ENCODE results near the gene TMEM126A.

The TMEM126A gene

GRCh38 chr11:85680897-85681296 lies 33.1 kb downstream of the TMEM126A start:
- Histone ChIP-seq H3K27me3 (ENCODE audit: control insufficient read depth, insufficient read depth, low read length) (peaks cover 3% of the 10 kb centered on the region), H3K36me3 (ENCODE audit: control insufficient read depth, insufficient read depth, low read length) (no peaks in the 10 kb centered on the region), H3K4me3 (ENCODE audit: low read depth, low read length) (no peak overlapping the region), H3K4me1 (ENCODE audit: control insufficient read depth, insufficient read depth, low read length) (peaks cover 3% of the 10 kb centered on the region), H3K9me3 (ENCODE audit: control insufficient read depth, insufficient read depth, low read length) (no peaks in the 10 kb centered on the region), H3K9ac (ENCODE audit: low read depth, low read length) (no peak overlapping the region)

- Histone ChIP-seq H3K36me3 (ENCODE audit: control insufficient read depth, insufficient read depth, low read length) (no peaks in the 10 kb centered on the region), H3K9ac (ENCODE audit: low read depth, low read length) (no peak overlapping the region)
Observed at GRCh38 chr11:85682330-85683305, 34.9 kb downstream of the TMEM126A start.

GRCh38 chr11:85685125-85685819 lies 37.5 kb downstream of the TMEM126A start:
- Histone ChIP-seq H3K36me3 (ENCODE audit: control insufficient read depth, insufficient read depth, low read length) (no peaks in the 10 kb centered on the region), H3K9ac (ENCODE audit: low read depth, low read length) (no peak overlapping the region), H3K4me3 (ENCODE audit: low read depth, low read length) (no peak overlapping the region), H3K9me3 (ENCODE audit: control insufficient read depth, insufficient read depth, low read length) (no peaks in the 10 kb centered on the region), H3K27me3 (ENCODE audit: control insufficient read depth, insufficient read depth, low read length) (no peaks in the 10 kb centered on the region), H3K4me1 (ENCODE audit: control insufficient read depth, insufficient read depth, low read length) (no peaks in the 10 kb centered on the region)

More at GRCh38 chr11:85682330-85683305, 34.9 kb downstream of the TMEM126A start:
- Histone ChIP-seq H3K9me3 (ENCODE audit: control insufficient read depth, insufficient read depth, low read length) (no peaks in the 10 kb centered on the region), H3K4me3 (ENCODE audit: low read depth, low read length) (no peak overlapping the region), H3K4me1 (ENCODE audit: control insufficient read depth, insufficient read depth, low read length) (peaks cover 3% of the 10 kb centered on the region), H3K27me3 (ENCODE audit: control insufficient read depth, insufficient read depth, low read length) (peaks cover 3% of the 10 kb centered on the region)

- Histone ChIP-seq H3K36me3 (ENCODE audit: control insufficient read depth, insufficient read depth, low read length) (no peaks in the 10 kb centered on the region), H3K9me3 (ENCODE audit: control insufficient read depth, insufficient read depth, low read length) (no peaks in the 10 kb centered on the region), H3K27me3 (ENCODE audit: control insufficient read depth, insufficient read depth, low read length) (no peaks in the 10 kb centered on the region), H3K4me1 (ENCODE audit: control insufficient read depth, insufficient read depth, low read length) (no peaks in the 10 kb centered on the region), H3K4me3 (ENCODE audit: low read depth, low read length) (no peak within 1 kb of the TSS), H3K9ac (ENCODE audit: low read depth, low read length) (no peak within 1 kb of the TSS)
Observed at GRCh38 chr11:85685820-85686459, 38.2 kb downstream of the TMEM126A start, which contains the start of gene CCDC89. Gene CCDC89 (minus strand): TSS chr11:85686195. CDS start chr11:85686130, 65 bp downstream.

GRCh38 chr11:85694385-85694980 lies 46.7 kb downstream of the TMEM126A start:
- Histone ChIP-seq H3K9me3 (ENCODE audit: control insufficient read depth, insufficient read depth, low read length) (no peaks in the 10 kb centered on the region), H3K27me3 (ENCODE audit: control insufficient read depth, insufficient read depth, low read length) (no peaks in the 10 kb centered on the region), H3K4me1 (ENCODE audit: control insufficient read depth, insufficient read depth, low read length) (no peaks in the 10 kb centered on the region), H3K36me3 (ENCODE audit: control insufficient read depth, insufficient read depth, low read length) (no peaks in the 10 kb centered on the region), H3K4me3 (ENCODE audit: low read depth, low read length) (no peak overlapping the region), H3K9ac (ENCODE audit: low read depth, low read length) (no peak overlapping the region)

- no peaks in the 10 kb centered on the region for H3K27me3 ChIP-seq (ENCODE audit: control insufficient read depth, insufficient read depth, low read length)
- H3K4me3 ChIP-seq (ENCODE audit: low read depth, low read length), result no peak overlapping the region
- no peaks in the 10 kb centered on the region for H3K9me3 ChIP-seq (ENCODE audit: control insufficient read depth, insufficient read depth, low read length)
- H3K9ac ChIP-seq (ENCODE audit: low read depth, low read length), result no peak overlapping the region
- no peaks in the 10 kb centered on the region for H3K4me1 ChIP-seq (ENCODE audit: control insufficient read depth, insufficient read depth, low read length)
- H3K36me3 ChIP-seq (ENCODE audit: control insufficient read depth, insufficient read depth, low read length), result no peaks in the 10 kb centered on the region
Observed at GRCh38 chr11:85695546-85695945, 47.8 kb downstream of the TMEM126A start.

- H3K9me3 ChIP-seq (ENCODE audit: control insufficient read depth, insufficient read depth, low read length), result no peaks in the 10 kb centered on the region
- H3K4me3 ChIP-seq (ENCODE audit: low read depth, low read length), result no peak overlapping the region
- H3K27me3 ChIP-seq (ENCODE audit: control insufficient read depth, insufficient read depth, low read length), result no peaks in the 10 kb centered on the region
- no peaks in the 10 kb centered on the region for H3K4me1 ChIP-seq (ENCODE audit: control insufficient read depth, insufficient read depth, low read length)
- no peaks in the 10 kb centered on the region for H3K36me3 ChIP-seq (ENCODE audit: control insufficient read depth, insufficient read depth, low read length)
- H3K9ac ChIP-seq (ENCODE audit: low read depth, low read length), result no peak overlapping the region
Observed at GRCh38 chr11:85697747-85698146, 50.0 kb downstream of the TMEM126A start.

- Histone ChIP-seq H3K4me3 (ENCODE audit: low read depth, low read length) (no peak overlapping the region), H3K4me1 (ENCODE audit: control insufficient read depth, insufficient read depth, low read length) (no peaks in the 10 kb centered on the region), H3K9me3 (ENCODE audit: control insufficient read depth, insufficient read depth, low read length) (no peaks in the 10 kb centered on the region), H3K36me3 (ENCODE audit: control insufficient read depth, insufficient read depth, low read length) (no peaks in the 10 kb centered on the region), H3K9ac (ENCODE audit: low read depth, low read length) (no peak overlapping the region), H3K27me3 (ENCODE audit: control insufficient read depth, insufficient read depth, low read length) (no peaks in the 10 kb centered on the region)
Observed at GRCh38 chr11:85698195-85698594, 50.4 kb downstream of the TMEM126A start.

- H3K9ac ChIP-seq (ENCODE audit: low read depth, low read length), result no peak overlapping the region
- H3K4me1 ChIP-seq (ENCODE audit: control insufficient read depth, insufficient read depth, low read length), result no peaks in the 10 kb centered on the region
- H3K36me3 ChIP-seq (ENCODE audit: control insufficient read depth, insufficient read depth, low read length), result no peaks in the 10 kb centered on the region
- H3K4me3 ChIP-seq (ENCODE audit: low read depth, low read length), result no peak overlapping the region
- H3K27me3 ChIP-seq (ENCODE audit: control insufficient read depth, insufficient read depth, low read length), result no peaks in the 10 kb centered on the region
- no peaks in the 10 kb centered on the region for H3K9me3 ChIP-seq (ENCODE audit: control insufficient read depth, insufficient read depth, low read length)
Observed at GRCh38 chr11:85699957-85700741, 52.4 kb downstream of the TMEM126A start.

GRCh38 chr11:85704967-85705366 lies 57.2 kb downstream of the TMEM126A start:
- Histone ChIP-seq H3K4me1 (ENCODE audit: control insufficient read depth, insufficient read depth, low read length) (no peaks in the 10 kb centered on the region), H3K9me3 (ENCODE audit: control insufficient read depth, insufficient read depth, low read length) (no peaks in the 10 kb centered on the region), H3K4me3 (ENCODE audit: low read depth, low read length) (no peak overlapping the region), H3K27me3 (ENCODE audit: control insufficient read depth, insufficient read depth, low read length) (no peaks in the 10 kb centered on the region), H3K36me3 (ENCODE audit: control insufficient read depth, insufficient read depth, low read length) (no peaks in the 10 kb centered on the region), H3K9ac (ENCODE audit: low read depth, low read length) (no peak overlapping the region)

- Histone ChIP-seq H3K36me3 (ENCODE audit: control insufficient read depth, insufficient read depth, low read length) (no peaks in the 10 kb centered on the region), H3K27me3 (ENCODE audit: control insufficient read depth, insufficient read depth, low read length) (no peaks in the 10 kb centered on the region), H3K9me3 (ENCODE audit: control insufficient read depth, insufficient read depth, low read length) (no peaks in the 10 kb centered on the region), H3K9ac (ENCODE audit: low read depth, low read length) (no peak overlapping the region), H3K4me3 (ENCODE audit: low read depth, low read length) (no peak overlapping the region), H3K4me1 (ENCODE audit: control insufficient read depth, insufficient read depth, low read length) (no peaks in the 10 kb centered on the region)
Observed at GRCh38 chr11:85705800-85706199, 58.0 kb downstream of the TMEM126A start.
